GM18517 (cell line): Measurements from ENCODE around the gene GCH1.
"Not testable (repeated sequence)": the region's sequence is repeated elsewhere in the genome, so short reads cannot be mapped to it uniquely, and the experiment has no call there.

Source experiments
- ATAC-seq: cut with Tn5 transposase; IDR thresholded peaks from one replicate; pipeline ENCODE4 v1.9.1; 2021; ENCODE audit warnings: mild to moderate bottlenecking, moderate library complexity; ENCODE audit not compliant: unreplicated experiment

Gene GCH1

GRCh38 chr14:54908973-54909372, 6.3 kb upstream of the GCH1 start:
- ATAC-seq: not testable (repeated sequence)

- no peak for ATAC-seq
Measured at GRCh38 chr14:54908190-54908589, 5.6 kb upstream of the GCH1 start.

DNA sequence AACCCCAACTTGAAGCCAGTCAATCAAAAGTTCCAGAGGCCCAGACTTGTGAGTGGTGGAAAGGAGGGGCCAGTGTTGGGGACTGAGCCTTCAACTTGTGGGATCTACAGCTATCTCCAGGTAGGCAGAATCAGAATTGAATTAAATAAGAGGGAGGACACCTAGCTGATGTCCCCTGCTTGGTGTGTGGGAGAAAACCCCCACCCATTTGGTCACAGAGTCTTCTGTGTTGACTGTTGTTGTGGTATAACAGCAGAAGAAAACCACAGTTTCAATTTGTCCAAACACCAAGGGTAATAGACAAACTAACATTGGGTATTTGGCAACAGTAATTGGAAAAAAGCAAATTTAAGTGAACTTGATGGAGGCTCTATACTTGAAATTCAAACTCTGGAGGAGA, 3.4 kb upstream of the GCH1 start:
- ATAC-seq: no peak

DNA sequence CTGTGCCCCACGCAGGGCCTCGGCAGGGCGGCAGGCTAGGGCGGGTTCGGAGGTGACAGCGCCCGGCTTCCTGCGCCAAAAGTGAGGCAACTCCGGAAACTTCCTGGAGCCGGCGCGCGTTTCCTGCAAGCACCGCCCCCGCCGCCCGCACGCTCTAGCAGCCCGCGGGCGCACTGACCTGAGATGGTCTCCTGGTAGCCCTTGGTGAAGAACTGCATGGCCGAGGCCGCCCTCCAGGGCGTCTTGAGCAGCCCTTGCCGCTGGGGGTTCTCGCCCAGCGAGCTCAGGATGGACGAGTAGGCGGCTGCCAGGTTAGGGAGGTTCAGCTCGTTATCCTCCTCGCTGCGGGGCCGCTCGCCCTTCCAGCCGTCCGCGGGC, 494 bp downstream of the GCH1 start:
- peak; percentile 63 for ATAC-seq

DNA sequence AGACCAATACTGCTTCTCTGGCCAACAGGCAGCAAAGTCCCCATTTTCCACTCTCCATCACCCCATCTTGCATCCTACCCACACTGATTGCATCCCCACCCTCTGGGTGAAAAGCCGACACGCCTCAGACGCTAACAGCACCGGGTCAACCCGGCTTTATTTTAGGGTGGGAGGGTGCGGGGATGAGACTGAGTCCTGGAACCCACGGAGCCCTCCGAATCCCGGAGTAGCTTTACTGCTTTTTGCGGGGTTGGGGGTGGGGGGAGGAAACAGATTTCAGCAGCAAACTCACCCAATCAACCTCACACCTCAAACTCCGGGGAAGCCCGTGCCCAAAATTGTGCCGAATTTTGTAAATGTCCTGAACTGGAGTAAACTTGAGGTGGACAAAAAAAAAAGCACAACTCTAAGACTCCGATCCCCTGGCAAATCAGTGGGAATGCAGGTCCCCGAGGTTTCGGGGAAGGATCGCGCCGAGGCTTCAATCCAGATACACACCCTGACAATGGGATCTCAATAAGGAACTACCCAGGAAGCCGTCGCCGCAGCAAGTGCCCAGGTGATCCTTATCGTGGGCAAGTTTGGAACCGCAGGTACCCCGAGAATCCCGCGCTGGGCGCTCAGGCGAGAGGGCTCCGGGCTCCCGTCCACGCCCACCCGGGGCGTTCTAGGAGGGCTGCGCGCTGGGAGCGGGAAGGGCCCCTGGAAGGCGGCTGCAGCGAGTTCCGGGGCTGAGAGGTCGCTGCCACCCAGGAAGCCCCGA, 1.1 kb downstream of the GCH1 start:
- peak; percentile 5 for ATAC-seq

DNA sequence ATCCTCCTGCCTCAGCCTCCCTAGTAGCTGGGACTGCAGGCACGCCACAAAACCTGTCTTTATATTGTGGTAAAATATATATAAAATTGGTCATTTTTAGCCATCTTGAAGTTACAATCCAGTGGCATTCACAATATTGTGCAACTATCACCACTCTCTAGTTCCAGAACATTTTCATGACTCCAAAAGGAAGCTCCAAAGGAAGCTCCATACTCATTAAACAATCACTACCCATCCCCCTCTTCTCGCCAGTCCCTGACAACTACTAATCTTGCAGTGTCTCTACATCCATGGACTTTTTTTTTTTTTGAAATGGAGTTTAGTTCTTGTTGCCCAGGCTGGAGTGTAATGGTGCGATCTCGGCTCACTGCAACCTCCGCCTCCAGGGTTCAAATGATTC, 3.1 kb downstream of the GCH1 start:
- ATAC-seq: no peak

GRCh38 chr14:54897809-54898555, 4.6 kb downstream of the GCH1 start:
- ATAC-seq: not testable (repeated sequence)

DNA sequence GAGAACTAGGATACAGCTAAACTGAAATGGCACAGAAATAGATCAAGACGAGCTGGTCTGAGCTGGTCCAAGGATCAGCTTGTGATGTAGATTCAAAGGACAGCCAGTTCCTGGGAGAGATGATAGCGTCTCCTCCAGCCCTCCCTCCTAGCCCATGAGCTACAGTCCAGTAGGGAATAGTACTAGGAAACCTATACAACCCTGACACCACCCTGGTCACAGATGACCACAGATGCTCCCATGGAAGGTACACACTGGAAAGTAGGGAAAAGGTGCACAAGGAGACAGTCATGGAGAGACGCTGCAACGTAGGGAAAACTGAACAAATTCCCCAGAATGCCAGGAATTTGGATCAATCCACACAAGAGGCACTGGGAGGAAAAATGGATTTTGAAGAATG, 6.9 kb downstream of the GCH1 start:
- ATAC-seq: no peak

DNA sequence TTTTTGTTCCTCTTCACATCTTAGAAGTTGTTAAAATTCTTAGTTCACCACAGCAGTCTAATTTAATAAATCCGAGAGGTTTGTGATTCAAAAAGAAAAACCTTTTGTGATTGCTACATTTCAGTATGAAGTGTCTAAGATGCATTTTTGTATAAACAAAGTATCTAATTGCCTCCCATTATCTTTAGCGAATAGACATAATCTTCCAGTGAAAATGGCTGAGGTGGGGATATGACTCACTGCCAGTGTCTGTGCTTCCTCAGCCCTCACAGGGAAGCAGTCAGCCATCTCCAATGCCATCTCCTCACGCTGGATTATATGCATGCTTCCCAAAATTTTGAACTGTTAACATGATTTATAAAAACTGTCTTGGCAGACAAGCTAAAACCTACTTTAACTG, 7.6 kb downstream of the GCH1 start:
- ATAC-seq: no peak

DNA sequence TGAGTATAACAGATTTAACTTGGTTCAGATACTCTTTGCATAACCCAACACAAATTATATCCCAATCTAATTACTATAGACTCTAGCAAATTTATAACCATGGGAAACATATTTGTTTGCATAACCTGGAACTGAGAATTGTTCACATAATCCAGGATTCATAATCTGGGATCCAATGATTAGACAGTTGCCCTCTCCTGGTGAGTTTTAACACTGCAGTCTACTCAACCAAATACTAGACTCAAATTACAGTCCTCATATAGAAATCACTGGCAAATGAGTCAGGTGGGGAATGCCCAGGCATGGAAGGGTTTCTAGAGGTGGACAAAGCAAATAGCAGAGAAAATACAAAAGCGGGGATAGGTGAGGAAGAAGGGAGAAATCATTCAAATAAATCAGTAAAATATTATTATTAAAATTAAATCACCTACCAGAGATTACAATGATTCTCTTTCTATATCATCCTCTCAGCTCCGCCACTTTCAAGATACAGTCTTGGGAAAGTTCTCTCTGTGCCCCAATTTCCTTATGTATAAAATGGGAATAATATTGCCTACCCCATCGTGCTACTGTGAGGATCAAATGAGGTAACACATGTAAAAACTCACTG, 9.4 kb downstream of the GCH1 start:
- no peak for ATAC-seq

DNA sequence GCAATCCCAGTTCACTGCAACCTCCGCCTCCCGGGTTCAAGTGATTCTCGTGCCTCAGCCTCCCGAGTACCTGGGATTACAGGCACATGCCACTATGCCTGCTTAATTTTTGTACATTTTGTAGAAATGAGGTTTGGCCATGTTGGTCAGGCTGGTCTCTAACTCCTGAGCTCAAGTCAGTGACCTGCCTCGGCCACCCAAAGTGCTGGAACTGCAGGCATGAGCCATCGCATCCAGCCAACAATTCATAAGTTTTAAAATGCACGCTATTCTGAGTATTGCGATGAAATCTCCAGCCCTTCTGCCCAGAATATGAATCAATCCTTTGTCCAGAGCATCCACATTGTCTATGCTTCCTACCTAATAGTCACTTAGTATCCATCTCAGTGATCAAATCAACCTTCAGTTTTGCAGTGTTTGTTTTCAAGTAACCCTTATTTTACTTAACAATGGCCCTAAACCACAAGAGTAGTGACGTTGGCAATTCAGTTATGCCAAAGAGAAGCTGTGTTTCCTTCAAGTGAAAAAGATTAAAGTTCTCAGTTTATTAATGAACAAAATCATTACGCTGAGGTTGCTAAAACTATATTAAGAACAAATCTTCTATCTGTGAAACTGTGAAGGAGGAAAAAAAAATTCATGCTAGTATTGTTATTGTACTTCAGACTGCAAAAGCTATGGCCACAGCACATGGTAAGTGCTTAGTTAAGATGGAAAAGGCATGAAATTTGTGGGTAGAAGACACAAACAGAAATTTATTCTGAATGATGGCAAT, 11.0 kb downstream of the GCH1 start:
- ATAC-seq: no peak

DNA sequence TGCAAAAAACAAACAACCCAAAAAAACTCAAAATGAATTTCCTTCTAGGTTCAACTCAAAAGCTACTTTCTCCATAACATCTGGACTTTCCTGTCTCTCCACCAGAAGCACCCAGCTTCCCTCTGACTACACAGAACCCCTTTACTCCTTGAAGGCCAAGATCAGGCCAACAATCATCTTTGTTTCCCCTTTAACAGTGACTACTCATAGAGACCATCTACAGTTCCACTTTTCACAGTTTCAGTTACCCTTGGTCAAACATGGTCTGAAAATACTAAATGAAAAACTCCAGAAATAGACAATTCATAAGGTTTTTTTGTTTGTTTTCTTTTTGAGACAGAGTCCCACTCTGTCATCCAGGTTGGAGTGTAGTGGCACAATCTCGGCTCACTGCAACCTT, 11.8 kb downstream of the GCH1 start:
- peak; percentile 76 for ATAC-seq

DNA sequence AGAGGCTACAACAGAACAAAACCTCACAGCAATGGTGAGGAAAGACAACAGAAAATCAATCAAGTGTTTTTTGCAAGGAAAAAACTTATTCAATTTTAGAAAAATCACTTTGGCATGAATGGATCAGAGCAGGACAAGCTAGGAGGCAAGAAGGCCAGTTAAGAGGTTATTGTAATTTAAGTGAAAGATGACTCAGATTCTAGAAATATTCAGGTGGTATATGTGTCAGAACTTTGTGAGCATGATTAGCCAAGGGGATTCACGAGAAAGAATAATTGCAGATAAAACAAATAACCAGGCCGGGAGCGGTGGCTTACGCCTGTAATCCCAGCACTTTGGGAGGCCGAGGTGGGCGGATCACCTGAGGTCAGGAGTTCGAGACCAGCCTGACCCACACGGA, 12.7 kb downstream of the GCH1 start:
- ATAC-seq: no peak

DNA sequence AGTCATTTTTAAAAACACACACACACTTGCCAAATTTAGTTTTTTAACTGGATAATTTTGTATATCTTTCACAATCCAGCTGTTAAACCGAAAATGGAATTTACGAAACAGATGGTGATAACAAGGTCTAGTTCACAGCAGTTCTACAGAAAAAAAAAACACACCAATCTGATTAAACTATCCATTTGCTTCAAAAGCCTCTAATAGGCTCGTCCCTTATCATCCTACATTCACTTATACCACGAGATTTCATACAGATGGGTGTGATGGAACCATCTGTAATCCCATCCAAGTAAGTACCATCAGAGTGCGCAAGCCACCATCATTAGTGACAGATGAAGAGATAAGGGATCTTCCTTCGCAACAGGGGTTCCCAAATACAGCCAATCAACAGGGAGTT, 20.1 kb downstream of the GCH1 start:
- ATAC-seq: no peak

DNA sequence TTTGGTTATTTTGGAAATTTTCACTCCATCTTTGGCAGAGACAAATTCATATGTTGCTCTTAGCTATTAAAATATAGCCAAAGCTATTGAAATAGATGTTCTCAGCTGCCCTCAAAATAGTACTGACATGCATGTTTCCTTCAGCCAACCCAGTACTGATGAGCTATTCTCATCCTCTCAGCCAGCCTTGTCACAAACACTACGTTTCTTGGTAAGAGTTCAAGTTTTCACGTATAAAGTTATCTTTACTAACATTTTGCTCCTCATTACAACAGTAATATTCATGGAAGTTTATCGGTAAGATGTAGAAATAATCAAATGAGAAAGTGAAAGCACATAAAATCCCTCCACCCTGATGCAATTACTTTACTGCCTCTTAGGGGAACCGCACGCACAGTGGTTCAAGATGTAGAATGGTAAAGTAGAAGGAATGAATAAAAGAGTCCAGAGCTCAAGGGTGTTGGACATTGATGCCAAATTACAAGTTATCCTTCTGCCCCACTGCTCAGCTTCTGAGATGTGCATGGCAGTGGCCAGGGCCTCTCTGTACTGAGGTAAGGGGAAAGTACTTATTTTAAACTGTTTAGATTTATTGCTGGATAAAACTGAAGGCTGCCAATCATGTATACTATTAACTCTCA, 20.7 kb downstream of the GCH1 start:
- ATAC-seq: peak; percentile 61

GRCh38 chr14:54881235-54881760, 21.3 kb downstream of the GCH1 start:
- peak; percentile 58 for ATAC-seq

GRCh38 chr14:54877703-54878021, 25.0 kb downstream of the GCH1 start:
- no peak for ATAC-seq

DNA sequence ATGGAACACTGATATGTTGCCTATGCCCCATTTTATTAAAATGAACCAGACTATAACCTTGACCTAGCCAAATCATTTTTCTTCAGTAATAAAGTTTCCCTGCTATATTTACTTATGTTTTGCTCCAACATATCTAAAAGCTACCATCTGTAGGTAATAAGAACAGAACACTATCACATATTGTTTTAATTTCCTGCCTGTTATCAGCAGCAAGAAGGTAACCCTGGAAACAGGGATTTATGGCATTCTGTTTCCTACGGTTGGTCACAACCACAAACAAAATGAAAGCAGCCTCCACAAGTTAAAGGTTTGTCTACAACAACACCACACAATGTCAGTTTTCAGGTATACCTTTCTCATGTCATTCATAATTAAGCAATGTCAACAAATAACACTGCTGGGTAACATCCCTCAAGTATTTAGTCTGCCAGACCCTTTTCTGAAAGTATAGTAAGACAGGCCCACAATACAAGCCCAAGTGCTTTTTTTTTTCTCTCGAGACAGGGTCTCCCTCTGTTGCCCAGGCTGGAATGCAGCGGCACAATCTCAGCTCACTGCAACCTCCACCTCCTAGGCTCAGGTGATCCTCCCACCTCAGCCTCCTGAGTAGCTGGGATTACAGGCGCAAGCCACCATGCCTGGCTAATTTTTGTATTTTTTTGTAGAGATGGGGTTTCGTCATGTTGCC, 25.5 kb downstream of the GCH1 start:
- ATAC-seq: no peak

DNA sequence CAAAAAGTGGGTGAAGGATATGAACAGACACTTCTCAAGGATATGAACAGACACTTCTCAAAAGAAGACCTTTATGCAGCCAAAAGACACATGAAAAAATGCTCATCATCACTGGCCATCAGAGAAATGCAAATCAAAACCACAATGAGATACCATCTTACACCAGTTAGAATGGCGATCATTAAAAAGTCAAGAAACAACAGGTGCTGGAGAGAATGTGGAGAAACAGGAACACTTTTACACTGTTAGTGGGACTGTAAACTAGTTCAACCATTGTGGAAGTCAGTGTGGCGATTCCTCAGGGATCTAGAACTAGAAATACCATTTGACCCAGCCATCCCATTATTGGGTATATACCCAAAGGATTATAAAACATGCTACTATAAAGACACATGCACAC, 27.0 kb downstream of the GCH1 start:
- ATAC-seq: not testable (repeated sequence)
